Endothelial cell of umbilical vein (primary cell): ENCODE data around the gene RNLS. TPM values are rescaled to one million over a fixed set of nuclear protein-coding genes. Genes with fewer than 3 reads are reported as not detected.

ENCODE experiments used
- BruUV-seq: library from RNA; stranded (reverse); fragments of 400-500 nt; replicated peaks from 2 replicates; lab custom pipeline; 2021; lab: Mats Ljungman, UMichigan
- CTCF ChIA-PET: fragments of 300-600, 350-600 bp; sonication (Branson Sonifier 250); formaldehyde crosslinking; loops from one replicate; lab custom pipeline; 2021; ENCODE audit warnings: antibody characterized with exemption, inconsistent platforms; lab: Charles Lee
- POLR2A ChIA-PET: fragments of 300-600, 350-600 bp; sonication (Branson Sonifier 250); formaldehyde crosslinking; loops from one replicate; lab custom pipeline; 2021; ENCODE audit warnings: antibody characterized with exemption, inconsistent platforms; lab: Charles Lee
- DNase-seq: peaks from one replicate; pipeline ENCODE4 v3.0.0-alpha.2; 2011; ENCODE audit warnings: low read depth, low spot score
- FAIRE-seq: peaks from 2 replicates; lab custom pipeline; 2011; peaks lifted over from hg19 to GRCh38; lab: Jason Lieb, UNC
- H2AFZ ChIP-seq: 2 replicates; pipeline ENCODE4 v1.6.0; 2012; ENCODE audit warnings: low read depth, low read length, control low read depth, inconsistent platforms
- H3K27ac ChIP-seq: 2 replicates; pipeline ENCODE4 v1.5.1; 2011; ENCODE audit warnings: low read depth, mild to moderate bottlenecking, control low read depth, low read length, moderate library complexity; ENCODE audit not compliant: insufficient read depth
- H3K27me3 ChIP-seq, 2 experiments: 2 replicates each; pipeline versions ENCODE4 v1.6.0 to v1.6.1; 2011; ENCODE audit warnings: low read length in 2 of 2, mixed read lengths in 1 of 2; ENCODE audit not compliant: control insufficient read depth in 2 of 2, insufficient read depth in 2 of 2
- H3K36me3 ChIP-seq, 2 experiments: 2 replicates in 1 of 2; 3 replicates in 1 of 2; pipeline ENCODE4 v1.5.1; 2011; ENCODE audit warnings: low read length in 2 of 2, mild to moderate bottlenecking in 1 of 2, moderate library complexity in 1 of 2; ENCODE audit not compliant: control insufficient read depth in 2 of 2, insufficient read depth in 2 of 2; ENCODE audit errors: extremely low read depth in 1 of 2
- H3K4me1 ChIP-seq: 3 replicates; pipeline ENCODE4 v1.5.1; 2011; ENCODE audit warnings: mild to moderate bottlenecking, low read length; ENCODE audit not compliant: control insufficient read depth, insufficient read depth; ENCODE audit errors: extremely low read depth
- H3K4me2 ChIP-seq: 2 replicates; pipeline ENCODE4 v1.6.1; 2011; ENCODE audit warnings: low read length, control low read depth, mixed read lengths; ENCODE audit not compliant: insufficient read depth
- H3K4me3 ChIP-seq, 3 experiments: fragments of 200-600 bp in 1 of 3; sonication (generic), shearing (Covaris generic) in 1 of 3; replicated peaks in 1 of 3; 2 replicates each; pipeline ENCODE4 v1.5.1; 2011 to 2016; ENCODE audit warnings: control low read depth in 3 of 3, low read length in 3 of 3, mild to moderate bottlenecking in 2 of 3, inconsistent platforms in 1 of 3, low read depth in 1 of 3, moderate library complexity in 1 of 3; ENCODE audit not compliant: insufficient read depth in 1 of 3
- H3K79me2 ChIP-seq: 2 replicates; pipeline ENCODE4 v1.6.0; 2012; ENCODE audit warnings: low read length, inconsistent platforms; ENCODE audit not compliant: control insufficient read depth, insufficient read depth
- H3K9ac ChIP-seq: replicated peaks from 2 replicates; pipeline ENCODE3; 2011; ENCODE audit warnings: low read length, control low read depth; ENCODE audit not compliant: insufficient read depth; ENCODE audit errors: extremely low read depth
- H3K9me1 ChIP-seq: replicated peaks from 3 replicates; pipeline ENCODE4 v1.6.0; 2011; ENCODE audit warnings: mild to moderate bottlenecking, low read length; ENCODE audit not compliant: control insufficient read depth, insufficient read depth; ENCODE audit errors: extremely low read depth
- H3K9me3 ChIP-seq: replicated peaks from 2 replicates; pipeline ENCODE4 v1.5.1; 2012; ENCODE audit warnings: low read length, inconsistent platforms; ENCODE audit not compliant: control insufficient read depth, insufficient read depth
- H4K20me1 ChIP-seq: replicated peaks from 2 replicates; pipeline ENCODE3; 2011; ENCODE audit warnings: mild to moderate bottlenecking, low read length; ENCODE audit not compliant: control insufficient read depth, insufficient read depth; ENCODE audit errors: extremely low read depth
- CTCF ChIP-seq, 2 donors: IDR thresholded peaks; 1 replicate in 1 of 2; 2 replicates in 1 of 2; pipeline ENCODE4 v1.5.1; 2011; ENCODE audit warnings: low read length in 2 of 2, mild to moderate bottlenecking in 2 of 2, moderate library complexity in 2 of 2, control low read depth in 1 of 2, inconsistent platforms in 1 of 2, low read depth in 1 of 2; ENCODE audit not compliant: insufficient read depth in 1 of 2; ENCODE audit errors: extremely low read depth in 1 of 2
- EZH2 ChIP-seq: IDR thresholded peaks from 2 replicates; pipeline ENCODE4 v1.6.1; 2012; ENCODE audit warnings: borderline replicate concordance, low read depth, mild to moderate bottlenecking, moderate library complexity, low read length, inconsistent platforms; ENCODE audit not compliant: severe bottlenecking
- FOS ChIP-seq: IDR thresholded peaks from 2 replicates; pipeline ENCODE4 v1.6.1; 2011; ENCODE audit warnings: mild to moderate bottlenecking, low read length, moderate library complexity, borderline replicate concordance; ENCODE audit not compliant: insufficient read depth
- GATA2 ChIP-seq: IDR thresholded peaks from 2 replicates; pipeline ENCODE4 v1.7.0; 2011; ENCODE audit warnings: low read depth, mild to moderate bottlenecking, moderate library complexity, mixed read lengths, low read length; ENCODE audit not compliant: insufficient read length, insufficient read depth
- JUN ChIP-seq: IDR thresholded peaks from 2 replicates; pipeline ENCODE4 v1.6.1; 2011; ENCODE audit warnings: borderline replicate concordance, low read depth; ENCODE audit not compliant: insufficient read length, insufficient read depth
- MAX ChIP-seq: IDR thresholded peaks from 2 replicates; pipeline ENCODE4 v1.6.1; 2011; ENCODE audit not compliant: insufficient read depth, insufficient read length
- MYC ChIP-seq: IDR thresholded peaks from one replicate; pipeline ENCODE4 v1.6.1; 2011; ENCODE audit warnings: mild to moderate bottlenecking, low read depth, low read length
- POLR2A ChIP-seq: IDR thresholded peaks from 2 replicates; pipeline ENCODE4 v1.6.1; 2012; ENCODE audit warnings: low read depth, mild to moderate bottlenecking, control low read depth, low read length
- POLR2AphosphoS5 ChIP-seq: IDR thresholded peaks from 2 replicates; pipeline ENCODE4 v1.6.1; 2012; ENCODE audit warnings: low read depth, mild to moderate bottlenecking, control low read depth, low read length, moderate library complexity; ENCODE audit not compliant: insufficient read depth
- dilution Hi-C: fragments of 300-500 bp; cut with MboI; formaldehyde crosslinking; loops from one replicate; pipeline ENCODE4 v1.15.0; 2019; ENCODE audit warnings: low sequenced_read_pairs; ENCODE audit not compliant: extremely low pct_ligation_motif_present
- intact Hi-C: fragments of 100-400 bp; cut with micrococcal nuclease; formaldehyde crosslinking; loops from one replicate; pipeline ENCODE4 v1.10.0; 2022
- polyA plus RNA-seq, 4 experiments: library from polyadenylated mRNA; depleted of rRNA in 3 of 4; stranded (reverse) in 3 of 4; unstranded in 1 of 4; fragments of >200 nt; gene quantifications; 2 replicates each; pipeline versions ENCODE4 v1.2.1 to v1.2.3, GENCODE V29; 2011 to 2012; ENCODE audit warnings: missing spikeins in 1 of 4
- total RNA-seq: library from RNA; stranded (reverse); gene quantifications from 2 replicates; pipeline ENCODE4 v1.2.3, GENCODE V29; 2021

RNLS gene
- total and polyA plus RNA-seq, 2 donors (not counting 3 experiments of a cell fraction or from before 2014, with no cell fraction given) = 2.5 to 4.6 TPM

- Histone ChIP-seq H3K36me3 (no peaks in the 10 kb centered on the region), H3K9me3 (no peaks in the 10 kb centered on the region), H3K9ac (no peak overlapping the region), H2AFZ (no peak overlapping the region), H3K9me1 (no peaks in the 10 kb centered on the region), H3K4me3 (no peak overlapping the region), H3K4me2 (no peak overlapping the region), H3K4me1 (no peaks in the 10 kb centered on the region), H3K79me2 (no peaks in the 10 kb centered on the region), H3K27me3 (no peaks in the 10 kb centered on the region), H4K20me1 (no peaks in the 10 kb centered on the region), H3K27ac (no peak overlapping the region)
- no peak for FAIRE-seq
- intact Hi-C loops = no loop called here
- ChIA-PET CTCF (no interaction called here), POLR2A (no interaction called here)
- dilution Hi-C loops = no loop called here
- no TSS peak for BruUV-seq
- TF ChIP-seq EZH2 (no peak), POLR2AphosphoS5 (no peak), JUN (no peak), POLR2A (no peak), FOS (no peak), CTCF (IDR thresholded peaks at IDR 0.05; ENCODE audit: extremely low read depth in 1 of 2, insufficient read depth in 1 of 2, low read depth in 1 of 2, low read length in 2 of 2) (no peak)
- DNase-seq = no peak
Measured at GRCh38 chr10:88439932-88440331, 143.2 kb downstream of the RNLS start.

DNA sequence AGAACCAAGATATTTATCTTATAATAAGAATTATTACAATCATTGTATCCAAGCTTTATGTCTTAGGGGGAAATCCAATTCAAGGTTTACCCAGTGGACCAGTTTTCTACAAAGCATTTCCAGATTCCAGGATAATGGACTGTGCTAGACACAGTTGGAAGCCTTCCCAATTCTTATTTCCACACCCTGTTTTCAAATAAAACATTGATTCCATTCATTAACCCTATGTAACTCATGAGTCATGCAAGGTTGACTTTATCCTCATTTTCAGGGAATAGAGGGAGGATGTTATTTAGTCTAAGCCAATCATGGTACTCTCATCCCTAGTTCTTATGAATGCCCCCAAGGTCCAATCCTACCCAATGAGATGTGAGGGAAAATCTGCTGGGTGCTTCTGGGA, 145.7 kb downstream of the RNLS start:
- Histone ChIP-seq H3K9ac (no peak overlapping the region), H4K20me1 (no peaks in the 10 kb centered on the region), H3K4me3 (no peak overlapping the region), H3K27me3 (no peaks in the 10 kb centered on the region), H2AFZ (no peak overlapping the region), H3K9me3 (no peaks in the 10 kb centered on the region), H3K4me2 (no peak overlapping the region), H3K27ac (no peak overlapping the region), H3K4me1 (no peaks in the 10 kb centered on the region), H3K9me1 (no peaks in the 10 kb centered on the region), H3K79me2 (no peaks in the 10 kb centered on the region), H3K36me3 (no peaks in the 10 kb centered on the region)
- no peak for TF ChIP-seq GATA2
- TF ChIP-seq CTCF (IDR thresholded peaks at IDR 0.05; ENCODE audit: extremely low read depth in 1 of 2, insufficient read depth in 1 of 2, low read depth in 1 of 2, low read length in 2 of 2) = no peak
- TF ChIP-seq POLR2AphosphoS5 = no peak
- no peak for TF ChIP-seq MYC
- TF ChIP-seq MAX = no peak
- TF ChIP-seq FOS = no peak
- no peak for TF ChIP-seq EZH2
- intact Hi-C loops (no loop called here), dilution Hi-C loops (no loop called here)
- FAIRE-seq = no peak
- ChIA-PET POLR2A (no interaction called here), CTCF (interaction anchor here (0.7 to 1.1 kb wide), 2 partner anchors 15 to 662 kb away, joined by 3 read pairs; no protein-coding TSS in a partner anchor)
- DNase-seq = no peak
- no TSS peak for BruUV-seq
